GM12801 (cell line): Measurements from ENCODE around the gene COX6B1.

Source experiments
- CTCF ChIP-seq: IDR thresholded peaks from one replicate; pipeline ENCODE4 v1.5.1; 2011; ENCODE audit warnings: control low read depth; ENCODE audit not compliant: insufficient read length; ENCODE audit errors: extremely low read depth

COX6B1 gene

DNA sequence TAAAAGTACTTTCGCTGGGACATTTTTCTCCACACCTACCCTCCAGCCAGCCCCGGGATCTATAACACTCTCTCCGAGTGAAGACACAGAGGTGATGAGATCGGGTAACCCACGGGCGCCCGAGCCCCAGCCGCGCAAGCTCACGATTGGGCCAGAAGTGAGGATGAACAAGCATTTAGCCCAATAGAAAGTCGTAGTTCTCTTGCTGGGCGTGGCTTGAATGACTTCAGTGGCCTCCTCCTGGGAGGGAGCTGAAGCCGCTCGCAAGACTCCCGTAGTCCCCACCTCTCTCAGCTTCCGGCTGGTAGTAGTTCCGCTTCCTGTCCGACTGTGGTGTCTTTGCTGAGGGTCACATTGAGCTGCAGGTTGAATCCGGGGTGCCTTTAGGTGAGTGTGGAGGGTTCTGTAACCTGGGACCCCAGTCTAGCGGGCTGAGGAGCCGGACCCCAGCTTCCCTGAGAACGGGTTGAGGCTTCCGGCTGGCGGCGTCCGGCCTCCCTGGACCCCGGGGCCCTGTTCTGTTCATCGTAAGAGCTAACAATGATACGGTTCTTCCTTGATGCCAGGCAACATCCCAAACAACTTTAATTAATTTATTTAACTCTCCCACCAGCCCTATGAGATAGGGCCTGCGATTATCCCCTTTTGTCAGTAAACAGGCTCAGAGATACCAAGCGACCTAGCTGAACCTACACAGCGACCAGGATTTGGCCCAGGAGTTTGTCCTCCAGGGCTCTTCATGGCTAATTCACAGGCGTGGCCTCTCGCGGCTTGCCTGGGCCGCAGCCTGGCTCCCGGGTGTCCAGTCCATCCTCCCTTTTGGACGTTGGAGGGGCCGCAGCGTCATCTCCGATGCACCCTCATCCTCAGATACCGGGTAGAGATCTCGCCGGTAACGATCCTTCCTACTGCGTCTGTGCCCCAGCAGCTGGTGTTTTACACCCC lies at the start of gene COX6B1:
Gene COX6B1, plus strand, starts transcription at position 307 of the 945 bp plus-strand sequence. CDS start 2,921 bp downstream, outside the sequence.
- no peak for TF ChIP-seq CTCF

DNA sequence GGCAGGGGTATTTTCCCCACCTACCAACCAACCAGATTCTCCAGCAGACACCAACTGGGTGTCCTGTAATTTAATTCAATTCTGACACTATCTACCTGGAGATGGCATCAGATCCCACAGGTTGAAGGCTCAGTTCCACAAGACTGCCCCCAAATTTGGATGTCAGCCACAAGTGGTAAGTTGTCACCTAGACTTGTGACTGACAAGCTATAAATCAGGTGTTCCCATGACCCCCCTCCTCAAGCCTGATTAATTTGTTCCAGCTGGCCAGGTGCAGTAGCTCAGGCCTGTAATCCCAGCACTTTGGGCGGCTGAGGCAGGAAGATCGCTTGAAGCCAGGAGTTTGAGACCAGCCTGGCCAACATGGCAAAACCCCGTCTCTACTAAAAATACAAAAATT lies 46.2 kb upstream of the COX6B1 start:
- no peak for TF ChIP-seq CTCF

GRCh38 chr19:35607661-35608060 lies 40.5 kb upstream of the COX6B1 start:
- TF ChIP-seq CTCF: no peak

DNA sequence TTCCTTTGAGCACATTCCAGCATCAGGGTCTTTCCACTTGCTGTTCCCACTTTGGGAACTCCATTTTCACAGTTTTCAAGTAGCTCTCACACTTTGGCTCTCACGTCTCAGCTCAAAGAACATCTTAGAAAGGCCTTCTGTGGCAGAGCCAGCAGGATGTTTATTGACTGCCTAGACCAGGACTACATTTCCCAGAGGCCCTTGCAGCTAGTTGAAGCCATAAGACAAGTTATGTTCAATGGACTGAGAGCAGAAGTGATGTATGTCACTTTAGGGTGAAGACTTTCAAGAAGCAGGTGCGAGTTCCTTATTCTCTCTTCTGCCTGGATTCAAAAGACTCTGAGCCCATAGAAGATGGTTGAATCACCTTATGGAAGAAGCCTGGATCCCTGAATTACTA lies 39.9 kb upstream of the COX6B1 start:
- TF ChIP-seq CTCF: no peak

DNA sequence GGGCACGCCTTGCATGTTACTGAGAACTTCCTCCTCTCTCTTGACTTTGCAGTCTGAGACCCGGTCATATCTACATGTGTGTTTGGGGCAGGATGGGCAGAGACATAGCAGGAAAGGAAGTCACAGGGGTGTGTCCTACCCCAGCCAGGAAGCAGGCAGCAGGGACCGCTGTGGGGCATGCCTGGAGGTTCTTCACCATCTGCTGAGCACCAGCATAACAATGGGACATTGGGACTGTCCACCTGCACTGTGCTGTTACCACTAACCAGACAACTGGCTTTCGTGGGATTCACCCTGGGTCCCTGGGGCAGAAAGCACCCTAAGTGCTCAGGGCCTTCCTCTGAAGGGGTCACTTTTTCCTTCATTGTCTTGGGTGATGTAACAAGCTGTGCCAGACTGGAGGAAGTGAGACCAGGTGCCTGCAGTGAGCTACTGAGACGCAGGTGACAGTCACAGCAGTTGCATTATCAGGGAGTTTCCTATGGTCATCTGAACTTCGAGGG lies 38.2 kb upstream of the COX6B1 start:
- TF ChIP-seq CTCF: no peak

DNA sequence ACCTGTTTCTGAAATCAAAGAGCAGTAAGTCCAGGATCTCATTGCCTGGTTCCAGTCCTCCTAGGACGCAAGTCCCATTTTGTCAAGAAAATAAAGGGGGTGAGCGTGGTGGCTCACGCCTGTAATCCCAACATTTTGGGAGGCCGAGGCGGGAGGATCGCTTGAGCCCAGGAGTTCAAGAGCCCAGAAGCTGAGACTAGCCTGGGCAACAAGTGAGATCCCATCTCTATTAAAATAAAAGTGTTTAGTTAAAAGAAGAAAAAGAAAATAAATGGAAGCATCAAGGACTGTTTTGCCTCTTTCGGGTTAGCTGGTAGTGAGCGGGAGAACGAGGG lies 35.9 kb upstream of the COX6B1 start:
- no peak for TF ChIP-seq CTCF

GRCh38 chr19:35612559-35613321 lies 35.4 kb upstream of the COX6B1 start, which contains the start of gene HAUS5:
TSS of gene HAUS5 (plus strand) at chr19:35612735. CDS start at chr19:35612795, 60 bp downstream.
- no peak for TF ChIP-seq CTCF
